ENCODE measurements around the gene OPRD1. TPM values are rescaled to one million over a fixed set of nuclear protein-coding genes. Genes with fewer than 3 reads are reported as not detected.
"Not testable (repeated sequence)": the region's sequence is repeated elsewhere in the genome, so short reads cannot be mapped to it uniquely, and the experiment has no call there.

Gene OPRD1
- total RNA-seq, 6 experiments from 2014 or later, result not detected

- Histone ChIP-seq H3K9me3 (no peaks in the 10 kb centered on the region), H3K27ac (peak overlapping the region in 1 of 3 donors; percentile 33), H3K36me3 (no peaks in the 10 kb centered on the region), H3K27me3 (no peaks in the 10 kb centered on the region), H3K4me1 (peaks cover 0 to 5% (median 0%) of the 10 kb centered on the region in 4 donors), H3K4me3 (peak overlapping the region in 2 of 3 donors; percentile 9 to 43)
- 39% methylated on average over 4 of the region's 12 CpGs for WGBS (ENCODE audit: insufficient coverage, low coverage, low lambda C conversion rate, missing lambda C conversion rate)
- DNase-seq, result peak in 2 of 3 donors; percentile 34 to 71
- TF ChIP-seq CTCF (IDR thresholded peaks at IDR 0.05) (no peak), POLR2A (IDR thresholded peaks at IDR 0.05) (no peak)
- peak; percentile 84 to 92 (median 92) for ATAC-seq
- intact Hi-C loops (cut with DNase I), result no loop called here
These were observed 59.8 kb downstream of the OPRD1 start for GRCh38 chr1:28871631-28872401.

GRCh38 chr1:28875134-28875533 lies 63.2 kb downstream of the OPRD1 start:
- H3K4me1 ChIP-seq, DNase-seq: not testable (repeated sequence)
- intact Hi-C loops (cut with DNase I), result loop anchor here in 1 of 2 donors (5.0 kb wide), 1 partner anchor 88 kb away; no protein-coding TSS in a partner anchor

GRCh38 chr1:28877132-28877781 lies 65.3 kb downstream of the OPRD1 start:
- no peaks in the 10 kb centered on the region for H3K27me3 ChIP-seq
- H3K27ac ChIP-seq, result no peak overlapping the region
- TF ChIP-seq CTCF (IDR thresholded peaks at IDR 0.05), result peak; percentile 92 to 96 (median 94)
- no peak for TF ChIP-seq POLR2A (IDR thresholded peaks at IDR 0.05)
- no peak overlapping the region for H3K4me3 ChIP-seq
- no peaks in the 10 kb centered on the region for H3K36me3 ChIP-seq
- H3K4me1 ChIP-seq, result peaks cover 0 to 6% (median 2%) of the 10 kb centered on the region in 4 donors
- H3K9me3 ChIP-seq, result no peaks in the 10 kb centered on the region
- intact Hi-C loops (cut with DNase I), result loop anchor here in 1 of 2 donors (5.0 kb wide), 1 partner anchor 90 kb away; no protein-coding TSS in a partner anchor
- 14% methylated on average over 17 of the region's 18 CpGs for WGBS (ENCODE audit: insufficient coverage, low coverage, low lambda C conversion rate, missing lambda C conversion rate)
- peak; percentile 86 to 93 (median 88) for ATAC-seq
- DNase-seq, result peak; percentile 75 to 80 (median 76)

More at GRCh38 chr1:28875134-28875533, 63.2 kb downstream of the OPRD1 start:
- H3K36me3 ChIP-seq, H3K9me3 ChIP-seq, H3K4me3 ChIP-seq, H3K27me3 ChIP-seq, H3K27ac ChIP-seq, ATAC-seq: not testable (repeated sequence)
- WGBS (ENCODE audit: insufficient coverage, low coverage, low lambda C conversion rate, missing lambda C conversion rate), result 67% methylated on average over 3 of the region's 5 CpGs

- Histone ChIP-seq H3K9me3 (no peaks in the 10 kb centered on the region), H3K36me3 (no peaks in the 10 kb centered on the region), H3K4me3 (no peak overlapping the region), H3K27ac (no peak overlapping the region), H3K4me1 (peaks cover 0 to 8% (median 3%) of the 10 kb centered on the region in 4 donors), H3K27me3 (no peaks in the 10 kb centered on the region)
- intact Hi-C loops (cut with DNase I), result loop anchor here in 1 of 2 donors (5.0 kb wide), 1 partner anchor 91 kb away; no protein-coding TSS in a partner anchor
- no peak for ATAC-seq
- no peak for DNase-seq
- WGBS (ENCODE audit: insufficient coverage, low coverage, low lambda C conversion rate, missing lambda C conversion rate), result 86% methylated on average over 4 of the region's 4 CpGs
- TF ChIP-seq POLR2A (IDR thresholded peaks at IDR 0.05), result no peak
- no peak for TF ChIP-seq CTCF (IDR thresholded peaks at IDR 0.05)
These were observed 66.8 kb downstream of the OPRD1 start for GRCh38 chr1:28878796-28879195.
